Activated B cell treated with CpG ODN at 0.5 μM for 24 hours (primary cell): ENCODE measurements around the gene GOLGA6B. TPM values are rescaled to one million over a fixed set of nuclear protein-coding genes. Genes with fewer than 3 reads are reported as not detected.
"Not testable (repeated sequence)": the region's sequence is repeated elsewhere in the genome, so short reads cannot be mapped to it uniquely, and the experiment has no call there.

ENCODE experiments used
- ATAC-seq: fragments of 200-7000 bp; cut with Tn5 transposase; one replicate; pipeline ENCODE4 v1.10.0; 2021; ENCODE audit warnings: low read depth, mild to moderate bottlenecking, moderate library complexity
- CTCF ChIA-PET: fragments of 350-600 bp; sonication (Branson Sonifier 250); formaldehyde crosslinking; loops from one replicate; lab custom pipeline; 2021; ENCODE audit warnings: antibody characterized with exemption; lab: Charles Lee
- POLR2A ChIA-PET: fragments of 350-600 bp; sonication (Branson Sonifier 250); formaldehyde crosslinking; loops from one replicate; lab custom pipeline; 2021; ENCODE audit warnings: antibody characterized with exemption; lab: Charles Lee
- DNase-seq: peaks from one replicate; pipeline ENCODE4 v3.0.0; 2022
- H3K27ac Mint-ChIP-seq: one replicate; pipeline ENCODE4 v1.8.0; 2020; ENCODE audit warnings: mixed read lengths
- H3K27me3 Mint-ChIP-seq: one replicate; pipeline ENCODE4 v1.8.0; 2021; ENCODE audit warnings: mixed read lengths
- H3K36me3 Mint-ChIP-seq: one replicate; pipeline ENCODE4 v1.8.0; 2021; ENCODE audit warnings: low read depth, mixed read lengths
- H3K4me1 Mint-ChIP-seq: one replicate; pipeline ENCODE4 v1.8.0; 2021; ENCODE audit warnings: mixed read lengths
- H3K4me3 Mint-ChIP-seq: one replicate; pipeline ENCODE4 v1.8.0; 2020; ENCODE audit warnings: mild to moderate bottlenecking, mixed read lengths
- H3K9me3 Mint-ChIP-seq: one replicate; pipeline ENCODE4 v1.8.0; 2020; ENCODE audit warnings: mixed read lengths
- CTCF ChIP-seq: fragments of 200-600 bp; IDR thresholded peaks from one replicate; pipeline ENCODE4 v1.8.0; 2022; ENCODE audit warnings: antibody characterized with exemption, mild to moderate bottlenecking
- intact Hi-C: fragments of 100-400 bp; cut with micrococcal nuclease; formaldehyde crosslinking; loops from one replicate; pipeline ENCODE4 v1.15.1; 2024
- total RNA-seq: library from RNA; stranded (reverse); gene quantifications from 2 replicates; pipeline ENCODE4 v1.2.3, GENCODE V29; 2022

Gene GOLGA6B
- total RNA-seq: not detected in 2 replicates

- intact Hi-C loops, POLR2A ChIA-PET, H3K27me3 Mint-ChIP-seq, H3K27ac Mint-ChIP-seq, CTCF ChIA-PET, H3K9me3 Mint-ChIP-seq, DNase-seq, H3K4me3 Mint-ChIP-seq, H3K36me3 Mint-ChIP-seq, ATAC-seq, H3K4me1 Mint-ChIP-seq: not testable (repeated sequence)
Measured at GRCh38 chr15:72654397-72654796, at the start of gene GOLGA6B. GOLGA6B (plus strand) TSS chr15:72654697; CDS start chr15:72654738, 41 bp downstream.

GRCh38 chr15:72604794-72605193, 49.7 kb upstream of the GOLGA6B start:
- intact Hi-C loops: loop anchor here (10.0 kb wide), 1 partner anchor 70 kb away; no protein-coding TSS in a partner anchor
- DNase-seq (no peak), ATAC-seq (no peak)
- ChIA-PET CTCF (no interaction called here), POLR2A (no interaction called here)
- Mint-ChIP-seq H3K27ac (no peak overlapping the region), H3K36me3 (peaks cover 1% of the 10 kb centered on the region), H3K9me3 (no peaks in the 10 kb centered on the region), H3K4me1 (no peaks in the 10 kb centered on the region), H3K27me3 (no peaks in the 10 kb centered on the region), H3K4me3 (no peak overlapping the region)
- TF ChIP-seq CTCF: no peak

- ATAC-seq, H3K27ac Mint-ChIP-seq, H3K9me3 Mint-ChIP-seq, H3K4me3 Mint-ChIP-seq, DNase-seq, CTCF ChIA-PET, POLR2A ChIA-PET, H3K27me3 Mint-ChIP-seq, H3K4me1 Mint-ChIP-seq, H3K36me3 Mint-ChIP-seq: not testable (repeated sequence)
- intact Hi-C loops: loop anchor here (10.0 kb wide), 1 partner anchor 67 kb away; no protein-coding TSS in a partner anchor
Measured at GRCh38 chr15:72608084-72608483, 46.4 kb upstream of the GOLGA6B start.

GRCh38 chr15:72609862-72610261, 44.6 kb upstream of the GOLGA6B start:
- H3K4me3 Mint-ChIP-seq: no peak overlapping the region
- ChIA-PET POLR2A (no interaction called here), CTCF (no interaction called here)
- H3K36me3 Mint-ChIP-seq: peaks cover 1% of the 10 kb centered on the region
- intact Hi-C loops: loop anchor here (10.0 kb wide), 1 partner anchor 65 kb away; no protein-coding TSS in a partner anchor
- no peaks in the 10 kb centered on the region for H3K4me1 Mint-ChIP-seq
- no peaks in the 10 kb centered on the region for H3K9me3 Mint-ChIP-seq
- no peaks in the 10 kb centered on the region for H3K27me3 Mint-ChIP-seq
- ATAC-seq (no peak), DNase-seq (no peak)
- no peak overlapping the region for H3K27ac Mint-ChIP-seq
- TF ChIP-seq CTCF: no peak

- H3K27ac Mint-ChIP-seq, CTCF ChIA-PET: not testable (repeated sequence)
Measured at GRCh38 chr15:72612324-72612723, 42.2 kb upstream of the GOLGA6B start.

GRCh38 chr15:72614810-72615532, 39.5 kb upstream of the GOLGA6B start:
- ChIA-PET CTCF (no interaction called here), POLR2A (no interaction called here)
- no peaks in the 10 kb centered on the region for H3K4me1 Mint-ChIP-seq
- no peaks in the 10 kb centered on the region for H3K9me3 Mint-ChIP-seq
- H3K36me3 Mint-ChIP-seq: no peaks in the 10 kb centered on the region
- no peak overlapping the region for H3K27ac Mint-ChIP-seq
- no peak for DNase-seq
- no peaks in the 10 kb centered on the region for H3K27me3 Mint-ChIP-seq
- no peak overlapping the region for H3K4me3 Mint-ChIP-seq
- no peak for TF ChIP-seq CTCF
- intact Hi-C loops: no loop called here
- no peak for ATAC-seq

More at GRCh38 chr15:72612324-72612723, 42.2 kb upstream of the GOLGA6B start:
- H3K4me1 Mint-ChIP-seq, H3K9me3 Mint-ChIP-seq, POLR2A ChIA-PET, H3K36me3 Mint-ChIP-seq, DNase-seq, intact Hi-C loops, H3K4me3 Mint-ChIP-seq, H3K27me3 Mint-ChIP-seq, ATAC-seq: not testable (repeated sequence)

- H3K9me3 Mint-ChIP-seq, H3K4me3 Mint-ChIP-seq, intact Hi-C loops, H3K36me3 Mint-ChIP-seq, H3K27me3 Mint-ChIP-seq, H3K4me1 Mint-ChIP-seq, CTCF ChIA-PET, ATAC-seq, POLR2A ChIA-PET, H3K27ac Mint-ChIP-seq, DNase-seq: not testable (repeated sequence)
Measured at GRCh38 chr15:72615533-72616233, 38.8 kb upstream of the GOLGA6B start.
